Measurements from ENCODE around the gene ATP11B. TPM values are rescaled to one million over a fixed set of nuclear protein-coding genes. Genes with fewer than 3 reads are reported as not detected.

The ATP11B gene
- polyA plus RNA-seq, 3 donors, result 9.5 to 16.3 (median 10.7) TPM

GRCh38 chr3:182895513-182896112 is 102.3 kb downstream of the ATP11B start:
- WGBS, 3 donors, result 48 to 86% (median 84%) methylated on average over 8 of the region's 8 CpGs
- no peak overlapping the region for H3K27ac ChIP-seq (ENCODE audit: low read depth, low read length)

- 93 to 95% (median 94%) methylated on average over 2 of the region's 2 CpGs for WGBS, 3 donors
- H3K27ac ChIP-seq (ENCODE audit: low read depth, low read length), result no peak overlapping the region
Observed at GRCh38 chr3:182896553-182896952, 103.2 kb downstream of the ATP11B start.

GRCh38 chr3:182902236-182902635 is 108.9 kb downstream of the ATP11B start:
- no peak overlapping the region for H3K27ac ChIP-seq (ENCODE audit: low read depth, low read length)
- WGBS, 3 donors, result 71 to 91% (median 90%) methylated on average over 5 of the region's 5 CpGs

GRCh38 chr3:182904164-182904563 is 110.9 kb downstream of the ATP11B start:
- no peak overlapping the region for H3K27ac ChIP-seq (ENCODE audit: low read depth, low read length)
- 88 to 96% (median 93%) methylated on average over 3 of the region's 3 CpGs for WGBS, 3 donors

GRCh38 chr3:182905623-182906022 is 112.3 kb downstream of the ATP11B start:
- WGBS, 3 donors, result 95 to 100% (median 98%) methylated on average over 4 of the region's 4 CpGs
- H3K27ac ChIP-seq (ENCODE audit: low read depth, low read length), result no peak overlapping the region

GRCh38 chr3:182906036-182906435 is 112.7 kb downstream of the ATP11B start:
- 31 to 100% (median 94%) methylated on average over 1 of the region's 1 CpG for WGBS, 3 donors
- no peak overlapping the region for H3K27ac ChIP-seq (ENCODE audit: low read depth, low read length)

GRCh38 chr3:182908471-182908870 is 115.2 kb downstream of the ATP11B start:
- 86 to 92% (median 90%) methylated on average over 1 of the region's 1 CpG for WGBS, 3 donors
- H3K27ac ChIP-seq (ENCODE audit: low read depth, low read length), result no peak overlapping the region

- WGBS, 3 donors, result 94 to 98% (median 96%) methylated on average over 5 of the region's 5 CpGs
- H3K27ac ChIP-seq (ENCODE audit: low read depth, low read length), result no peak overlapping the region
Observed at GRCh38 chr3:182909318-182910040, 116.2 kb downstream of the ATP11B start.

- no peak overlapping the region for H3K27ac ChIP-seq (ENCODE audit: low read depth, low read length)
- 80 to 91% (median 87%) methylated on average over 5 of the region's 5 CpGs for WGBS, 3 donors
Observed at GRCh38 chr3:182910936-182911781, 117.9 kb downstream of the ATP11B start.

GRCh38 chr3:182911782-182912111 is 118.4 kb downstream of the ATP11B start:
- 64 to 77% (median 77%) methylated on average over 5 of the region's 5 CpGs for WGBS, 3 donors
- H3K27ac ChIP-seq (ENCODE audit: low read depth, low read length), result no peak overlapping the region

GRCh38 chr3:182912474-182912873 is 119.2 kb downstream of the ATP11B start:
- WGBS, 3 donors, result 72 to 89% (median 86%) methylated on average over 5 of the region's 5 CpGs
- H3K27ac ChIP-seq (ENCODE audit: low read depth, low read length), result no peak overlapping the region

- 54 to 82% (median 68%) methylated on average over 4 of the region's 4 CpGs for WGBS, 3 donors
- H3K27ac ChIP-seq (ENCODE audit: low read depth, low read length), result no peak overlapping the region
Observed at GRCh38 chr3:182913889-182914288, 120.6 kb downstream of the ATP11B start.

GRCh38 chr3:182914341-182914740 is 121.0 kb downstream of the ATP11B start:
- no peak overlapping the region for H3K27ac ChIP-seq (ENCODE audit: low read depth, low read length)
- WGBS, 3 donors, result 92 to 97% (median 94%) methylated on average over 1 of the region's 1 CpG

- no peak overlapping the region for H3K27ac ChIP-seq (ENCODE audit: low read depth, low read length)
- WGBS, 3 donors, result 63 to 94% (median 89%) methylated on average over 3 of the region's 3 CpGs
Observed at GRCh38 chr3:182917134-182917533, 123.8 kb downstream of the ATP11B start.

- 81 to 94% (median 88%) methylated on average over 5 of the region's 5 CpGs for WGBS, 3 donors
- H3K27ac ChIP-seq (ENCODE audit: low read depth, low read length), result no peak overlapping the region
Observed at GRCh38 chr3:182919866-182920357, 126.6 kb downstream of the ATP11B start.

- WGBS, 3 donors, result 52 to 84% (median 80%) methylated on average over 9 of the region's 9 CpGs
- no peak overlapping the region for H3K27ac ChIP-seq (ENCODE audit: low read depth, low read length)
Observed at GRCh38 chr3:182920515-182921084, 127.3 kb downstream of the ATP11B start.

- WGBS, 3 donors, result 65 to 85% (median 83%) methylated on average over 4 of the region's 4 CpGs
- H3K27ac ChIP-seq (ENCODE audit: low read depth, low read length), result no peak overlapping the region
Observed at GRCh38 chr3:182921665-182922355, 128.5 kb downstream of the ATP11B start.

GRCh38 chr3:182925330-182925943 is 132.1 kb downstream of the ATP11B start:
- 75 to 87% (median 79%) methylated on average over 4 of the region's 4 CpGs for WGBS, 3 donors
- H3K27ac ChIP-seq (ENCODE audit: low read depth, low read length), result no peak overlapping the region

Data from adipose tissue (tissue), 3 donors.